Activated naive CD4-positive, alpha-beta T cell treated with anti-CD3 and anti-CD28 coated beads for 36 hours (primary cell): ENCODE measurements around the gene CAMTA1. TPM values are rescaled to one million over a fixed set of nuclear protein-coding genes. Genes with fewer than 3 reads are reported as not detected.

ENCODE experiments used
- CTCF ChIA-PET: fragments of 350-600 bp; sonication (Branson Sonifier 250); formaldehyde crosslinking; loops from one replicate; lab custom pipeline; 2021; ENCODE audit warnings: antibody characterized with exemption; lab: Charles Lee
- DNase-seq: peaks from one replicate; pipeline ENCODE4 v3.0.0-alpha.2; 2020
- H3K27ac Mint-ChIP-seq: one replicate; pipeline ENCODE4 v1.8.0; 2021; ENCODE audit warnings: mild to moderate bottlenecking, mixed read lengths
- H3K27me3 Mint-ChIP-seq: one replicate; pipeline ENCODE4 v1.8.0; 2021; ENCODE audit warnings: low read depth, mixed read lengths
- H3K36me3 Mint-ChIP-seq: one replicate; pipeline ENCODE4 v1.8.0; 2021; ENCODE audit warnings: low read depth, mixed read lengths
- H3K4me1 Mint-ChIP-seq: one replicate; pipeline ENCODE4 v1.8.0; 2021; ENCODE audit warnings: low read depth, mixed read lengths
- H3K4me3 Mint-ChIP-seq: one replicate; pipeline ENCODE4 v1.8.0; 2021; ENCODE audit warnings: mild to moderate bottlenecking, moderate library complexity, mixed read lengths
- H3K9me3 Mint-ChIP-seq: one replicate; pipeline ENCODE4 v1.8.0; 2021; ENCODE audit warnings: mixed read lengths
- intact Hi-C: fragments of 100-400 bp; cut with micrococcal nuclease; formaldehyde crosslinking; loops from one replicate; pipeline ENCODE4 v1.15.1; 2023
- total RNA-seq, 2 experiments: library from RNA; stranded (reverse); gene quantifications; one replicate each; pipeline ENCODE4 v1.2.3, GENCODE V29; 2021

The CAMTA1 gene
- total RNA-seq, 2 experiments from 2014 or later = 61.5 to 70.9 TPM

DNA sequence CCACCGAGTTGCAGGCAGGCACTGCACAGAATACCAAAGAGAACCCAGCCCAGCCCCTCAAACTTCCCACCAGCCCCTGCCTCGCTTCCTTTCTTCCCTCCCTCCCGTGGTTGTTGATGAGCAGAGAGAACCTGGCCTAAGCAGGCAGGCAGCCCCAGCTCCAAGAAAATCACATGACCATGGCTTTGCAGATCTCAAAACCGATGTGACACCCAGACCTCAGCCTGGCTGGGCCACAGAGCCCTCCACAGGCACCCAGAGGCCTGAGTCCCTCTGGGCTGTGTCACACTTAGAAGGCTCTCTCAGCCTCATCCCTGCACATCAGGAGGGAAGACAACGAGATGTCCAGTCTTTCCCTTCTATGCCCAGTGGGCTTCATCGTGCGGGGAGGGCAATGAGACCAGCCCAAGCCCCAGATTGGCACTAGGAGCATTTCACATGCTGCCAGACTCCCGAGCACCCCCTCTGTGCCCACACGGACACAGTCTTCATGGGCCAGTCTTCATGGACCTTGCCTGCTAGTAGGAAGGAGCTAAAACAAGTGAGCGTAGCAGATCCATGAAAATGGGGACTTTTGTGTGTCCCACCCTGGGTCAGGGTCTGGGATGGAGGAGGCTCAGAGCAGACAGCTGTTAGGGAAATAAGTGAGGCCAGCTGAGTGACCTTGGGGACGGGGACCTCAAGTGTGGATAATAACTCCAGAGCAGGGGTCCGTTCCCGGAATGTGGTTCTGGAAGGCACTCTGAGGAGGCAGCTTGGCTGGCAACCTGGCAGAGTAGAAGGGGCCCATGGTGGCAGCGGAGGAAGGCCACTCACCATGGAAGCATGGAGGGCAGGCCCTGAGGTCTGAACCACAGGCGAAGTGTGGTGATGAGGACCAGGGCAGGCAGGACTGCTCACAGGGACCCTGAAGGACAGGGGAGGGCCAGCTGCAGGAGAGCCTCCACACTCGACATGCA, 781.4 kb downstream of the CAMTA1 start:
- no peaks in the 10 kb centered on the region for H3K9me3 Mint-ChIP-seq
- intact Hi-C loops = no loop called here
- H3K27ac Mint-ChIP-seq = no peak overlapping the region
- H3K36me3 Mint-ChIP-seq = no peaks in the 10 kb centered on the region
- H3K27me3 Mint-ChIP-seq = no peaks in the 10 kb centered on the region
- H3K4me1 Mint-ChIP-seq = no peaks in the 10 kb centered on the region
- CTCF ChIA-PET = interaction anchor here (0.8 kb wide), 1 partner anchor 26 kb away, joined by 3 read pairs; no protein-coding TSS in a partner anchor
- DNase-seq = no peak
- no peak overlapping the region for H3K4me3 Mint-ChIP-seq

DNA sequence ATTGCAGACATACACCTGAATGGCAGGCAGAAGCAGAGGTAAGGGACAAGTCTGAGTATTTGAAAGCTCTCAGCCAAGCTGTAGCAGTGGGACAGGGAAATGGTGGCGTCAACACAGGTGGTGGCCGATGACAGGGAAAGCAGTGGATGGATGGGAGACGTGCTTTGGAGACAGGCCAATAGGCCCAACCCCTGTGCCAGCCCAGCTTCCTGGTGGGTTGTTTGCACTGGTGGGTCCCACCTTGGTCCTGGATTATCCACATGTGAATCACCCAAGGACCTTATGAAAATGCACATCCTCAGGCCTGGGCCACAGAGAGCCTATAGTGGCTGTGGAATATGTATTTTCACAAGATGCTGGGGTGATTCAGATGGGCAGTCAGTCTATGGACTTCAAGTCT, 782.1 kb downstream of the CAMTA1 start:
- CTCF ChIA-PET = interaction anchor here (0.8 kb wide), 1 partner anchor 27 kb away, joined by 3 read pairs; no protein-coding TSS in a partner anchor
- Mint-ChIP-seq H3K4me3 (no peak overlapping the region), H3K36me3 (no peaks in the 10 kb centered on the region), H3K27me3 (no peaks in the 10 kb centered on the region), H3K9me3 (no peaks in the 10 kb centered on the region), H3K4me1 (no peaks in the 10 kb centered on the region), H3K27ac (no peak overlapping the region)
- intact Hi-C loops = no loop called here
- DNase-seq = no peak

DNA sequence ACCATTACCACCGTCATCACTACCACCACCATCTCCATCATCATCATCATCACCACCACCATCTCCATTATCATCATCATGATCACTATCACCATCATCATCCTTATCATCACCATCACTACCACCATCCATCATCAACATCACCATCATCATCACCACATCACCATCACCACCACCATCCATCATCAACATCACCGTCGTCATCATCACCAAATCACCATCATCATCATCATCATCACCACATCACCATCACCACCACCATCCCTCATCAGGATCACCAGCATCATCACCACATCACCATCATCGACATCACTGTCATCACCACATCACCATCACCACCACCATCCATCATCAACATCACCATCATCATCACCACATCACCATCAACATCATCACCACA, 782.8 kb downstream of the CAMTA1 start:
- no peaks in the 10 kb centered on the region for H3K4me1 Mint-ChIP-seq
- H3K9me3 Mint-ChIP-seq = no peaks in the 10 kb centered on the region
- no peaks in the 10 kb centered on the region for H3K27me3 Mint-ChIP-seq
- DNase-seq = no peak
- CTCF ChIA-PET = no interaction called here
- H3K36me3 Mint-ChIP-seq = no peaks in the 10 kb centered on the region
- H3K4me3 Mint-ChIP-seq = no peak overlapping the region
- no peak overlapping the region for H3K27ac Mint-ChIP-seq
- intact Hi-C loops = no loop called here

DNA sequence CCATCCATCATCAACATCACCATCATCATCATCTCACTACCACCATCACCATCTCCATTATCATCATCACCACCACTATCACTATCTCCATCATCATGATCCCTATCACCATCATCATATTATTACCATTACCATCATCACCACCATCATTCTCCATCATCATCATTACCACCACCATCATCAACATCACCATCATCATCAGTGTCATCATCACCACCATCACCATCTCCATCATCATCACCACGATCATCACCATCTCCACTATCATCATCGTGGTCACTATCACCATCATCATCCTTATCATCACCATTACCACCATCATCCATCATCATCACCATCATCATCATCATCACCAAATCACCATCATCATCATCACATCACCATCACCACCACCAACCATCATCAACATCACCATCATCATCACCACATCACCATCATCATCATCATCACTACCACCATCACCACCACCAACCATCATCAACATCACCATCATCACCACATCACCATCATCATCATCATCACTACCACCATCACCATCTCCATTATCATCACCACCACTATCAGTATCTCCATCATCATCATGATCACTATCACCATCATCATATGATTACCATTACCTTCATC, 783.8 kb downstream of the CAMTA1 start:
- no peak overlapping the region for H3K4me3 Mint-ChIP-seq
- no peak for DNase-seq
- H3K36me3 Mint-ChIP-seq = no peaks in the 10 kb centered on the region
- H3K27me3 Mint-ChIP-seq = no peaks in the 10 kb centered on the region
- CTCF ChIA-PET = no interaction called here
- intact Hi-C loops = no loop called here
- no peaks in the 10 kb centered on the region for H3K4me1 Mint-ChIP-seq
- H3K27ac Mint-ChIP-seq = no peak overlapping the region
- H3K9me3 Mint-ChIP-seq = no peaks in the 10 kb centered on the region

DNA sequence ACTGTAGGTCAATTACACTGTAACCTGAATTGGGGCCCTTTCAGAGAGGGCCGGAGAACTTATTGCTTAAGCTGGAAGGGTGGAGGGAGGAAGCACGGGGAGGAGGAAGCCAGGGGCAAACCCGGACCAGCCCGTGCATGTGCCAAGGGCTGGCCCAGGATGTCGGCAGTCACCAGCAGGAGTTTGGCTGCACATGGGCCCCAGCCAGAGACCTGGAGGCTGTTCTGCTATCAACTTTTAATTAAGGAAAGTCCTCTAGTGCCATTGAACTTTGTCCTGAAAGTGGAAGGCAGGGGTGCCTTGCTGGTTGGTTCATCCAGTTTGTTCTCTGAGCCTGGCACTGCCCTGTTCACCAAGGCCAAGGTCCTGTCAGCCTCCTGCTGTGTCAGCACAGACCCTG, 785.1 kb downstream of the CAMTA1 start:
- H3K9me3 Mint-ChIP-seq = no peaks in the 10 kb centered on the region
- no peak overlapping the region for H3K4me3 Mint-ChIP-seq
- no peaks in the 10 kb centered on the region for H3K4me1 Mint-ChIP-seq
- no peak for DNase-seq
- no peak overlapping the region for H3K27ac Mint-ChIP-seq
- intact Hi-C loops = no loop called here
- no peaks in the 10 kb centered on the region for H3K36me3 Mint-ChIP-seq
- H3K27me3 Mint-ChIP-seq = no peaks in the 10 kb centered on the region
- CTCF ChIA-PET = no interaction called here

DNA sequence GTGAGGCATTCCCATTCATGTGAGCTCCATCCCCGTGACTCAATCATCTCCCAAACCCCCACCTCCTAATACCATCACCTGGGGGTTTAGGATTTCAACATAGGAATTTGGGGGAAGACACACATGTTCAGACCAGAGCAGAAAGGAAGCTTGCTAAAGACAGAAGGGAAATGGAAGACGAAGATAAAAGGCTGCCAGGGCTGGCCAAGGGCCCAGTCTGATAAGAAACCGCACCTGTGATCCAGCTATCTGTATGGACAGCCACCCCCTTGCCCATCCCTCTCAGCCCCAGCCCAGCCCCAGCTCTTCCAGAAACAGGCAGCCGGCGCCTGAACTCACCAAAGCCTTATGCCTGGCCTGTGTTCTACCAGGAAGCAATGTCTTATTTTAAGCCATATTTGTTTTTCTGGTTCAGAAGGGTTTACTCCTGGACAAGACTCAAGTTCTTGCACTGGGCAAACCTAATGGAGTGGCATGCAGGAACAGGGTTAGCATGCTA, 787.4 kb downstream of the CAMTA1 start:
- Mint-ChIP-seq H3K27me3 (no peaks in the 10 kb centered on the region), H3K4me3 (no peak overlapping the region), H3K9me3 (no peaks in the 10 kb centered on the region), H3K27ac (no peak overlapping the region), H3K36me3 (no peaks in the 10 kb centered on the region), H3K4me1 (no peaks in the 10 kb centered on the region)
- intact Hi-C loops = no loop called here
- CTCF ChIA-PET = no interaction called here
- no peak for DNase-seq

DNA sequence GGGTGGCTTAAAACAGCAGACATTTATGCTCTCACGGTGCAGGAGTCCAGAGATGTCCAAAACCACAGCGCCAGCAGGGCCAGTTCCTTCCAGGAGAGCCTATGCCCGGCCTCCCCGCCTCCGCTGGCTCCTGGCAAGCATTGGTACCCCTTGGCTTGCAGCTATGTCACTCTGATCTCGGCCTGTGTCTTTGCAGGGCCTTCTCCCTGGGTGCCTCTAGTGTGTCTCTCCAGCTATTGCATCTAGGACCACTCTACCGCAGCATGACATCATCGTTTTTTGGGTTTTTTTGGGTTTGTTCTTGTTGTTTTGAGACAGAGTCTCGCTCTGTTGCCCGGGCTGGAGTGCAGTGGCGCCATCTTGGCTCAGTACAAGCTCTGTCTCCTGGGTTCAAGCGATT, 788.2 kb downstream of the CAMTA1 start:
- no peaks in the 10 kb centered on the region for H3K27me3 Mint-ChIP-seq
- no peak for DNase-seq
- H3K4me1 Mint-ChIP-seq = no peaks in the 10 kb centered on the region
- intact Hi-C loops = no loop called here
- no peak overlapping the region for H3K4me3 Mint-ChIP-seq
- CTCF ChIA-PET = no interaction called here
- H3K9me3 Mint-ChIP-seq = no peaks in the 10 kb centered on the region
- H3K27ac Mint-ChIP-seq = no peak overlapping the region
- H3K36me3 Mint-ChIP-seq = no peaks in the 10 kb centered on the region

DNA sequence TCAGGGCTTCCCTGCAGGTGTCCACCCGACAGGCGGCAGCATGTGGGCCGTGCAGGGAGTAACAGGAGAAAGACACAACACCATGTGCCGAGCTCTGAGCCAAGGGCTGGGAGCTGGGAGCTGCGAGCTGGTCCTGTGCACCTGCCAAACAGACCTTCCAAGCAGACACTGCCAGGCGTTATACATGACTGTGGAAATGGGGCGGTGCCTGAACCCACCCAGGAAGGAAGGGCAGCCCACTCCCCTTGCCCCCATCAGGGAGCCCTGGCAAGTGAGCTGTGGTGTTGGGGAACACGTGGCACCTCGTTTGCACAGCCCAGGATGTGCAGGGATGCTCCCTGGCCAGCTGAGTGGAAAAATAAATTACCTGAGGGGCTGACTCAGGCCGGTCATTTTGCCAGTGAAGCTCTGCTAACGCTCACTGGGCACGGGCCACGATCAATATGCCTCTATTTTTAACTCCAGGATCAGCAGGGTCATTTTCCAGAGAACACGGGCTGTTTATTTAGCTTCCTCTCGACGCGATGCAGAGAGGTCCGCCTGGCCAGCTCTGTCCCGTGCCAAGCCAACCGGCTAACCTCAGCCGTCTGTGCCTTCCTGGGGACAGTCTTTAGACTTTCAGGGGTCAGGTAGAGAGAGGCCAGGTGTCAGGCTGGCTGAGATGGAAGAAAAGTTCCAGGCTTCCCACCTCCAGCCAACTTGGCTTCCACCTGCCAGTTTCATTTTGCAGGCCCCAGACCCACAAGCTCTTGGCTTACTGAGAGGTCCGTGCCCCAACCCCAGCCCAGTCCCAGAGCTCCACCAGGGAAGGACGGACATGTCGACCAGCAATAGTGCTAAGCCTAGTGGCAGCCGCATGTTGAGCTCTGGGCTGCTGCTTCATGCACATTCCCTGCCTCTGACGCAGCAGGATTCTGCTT, 789.1 kb downstream of the CAMTA1 start:
- CTCF ChIA-PET = no interaction called here

DNA sequence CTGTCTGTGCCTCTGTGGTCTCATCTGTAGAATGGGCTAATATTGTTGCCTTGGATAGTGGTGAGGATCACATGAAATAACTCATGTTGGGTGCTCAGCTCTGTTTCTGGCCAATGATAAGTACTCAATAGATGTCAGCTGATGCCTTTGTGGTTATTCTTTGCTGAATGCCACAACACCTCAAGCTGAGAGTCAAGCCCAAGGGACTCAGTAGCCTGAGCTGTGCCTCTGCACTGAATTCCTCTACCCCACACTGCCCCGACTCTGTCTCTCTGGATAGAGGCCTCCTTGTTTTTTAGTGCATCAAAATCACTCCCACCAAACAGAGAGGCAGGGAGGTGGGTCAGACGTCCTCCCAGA, 789.8 kb downstream of the CAMTA1 start:
- CTCF ChIA-PET = no interaction called here
- Mint-ChIP-seq H3K4me1 (no peaks in the 10 kb centered on the region), H3K9me3 (no peaks in the 10 kb centered on the region), H3K27me3 (no peaks in the 10 kb centered on the region), H3K36me3 (no peaks in the 10 kb centered on the region), H3K4me3 (no peak overlapping the region), H3K27ac (no peak overlapping the region)
- no peak for DNase-seq
- intact Hi-C loops = no loop called here

More for the DNA sequence above, 789.1 kb downstream of the CAMTA1 start:
- DNase-seq = no peak
- no peaks in the 10 kb centered on the region for H3K36me3 Mint-ChIP-seq
- no peaks in the 10 kb centered on the region for H3K4me1 Mint-ChIP-seq
- no peaks in the 10 kb centered on the region for H3K27me3 Mint-ChIP-seq
- no peak overlapping the region for H3K4me3 Mint-ChIP-seq
- no peaks in the 10 kb centered on the region for H3K9me3 Mint-ChIP-seq
- H3K27ac Mint-ChIP-seq = no peak overlapping the region
- intact Hi-C loops = no loop called here

DNA sequence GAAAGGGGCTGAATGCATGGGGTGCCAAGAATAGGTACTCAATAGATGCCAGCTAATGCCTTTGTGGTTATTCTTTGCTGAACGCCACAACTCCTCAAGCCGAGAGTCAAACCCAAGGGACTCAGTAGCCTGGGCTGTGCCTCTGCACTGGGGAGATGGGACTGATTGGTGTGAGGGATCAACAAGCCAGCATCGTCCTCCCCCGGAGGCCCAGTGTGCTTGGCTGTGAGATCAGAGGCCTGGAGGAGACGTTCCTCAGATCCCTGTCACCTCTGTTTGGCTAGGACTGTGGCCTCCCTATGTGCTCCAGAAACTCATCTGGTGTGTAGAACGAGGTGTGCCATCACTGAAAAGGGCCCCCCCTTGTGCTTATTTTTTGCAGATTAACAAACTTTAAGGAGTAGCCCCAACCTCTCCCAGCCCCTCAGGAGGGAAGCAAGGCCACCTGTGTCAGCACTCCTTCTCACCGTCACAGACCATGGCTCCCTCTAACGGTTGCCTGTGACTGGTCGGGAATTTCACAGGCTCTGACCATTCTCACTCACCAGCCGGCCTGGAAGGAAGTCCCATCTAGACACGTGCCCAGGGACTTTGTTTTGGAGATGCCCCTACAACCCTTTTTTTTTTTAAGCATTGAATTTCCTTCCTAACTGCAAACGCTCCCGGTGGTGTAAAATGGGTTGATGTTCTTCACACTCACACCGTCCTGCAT, 791.8 kb downstream of the CAMTA1 start:
- Mint-ChIP-seq H3K27ac (no peak overlapping the region), H3K36me3 (no peaks in the 10 kb centered on the region), H3K4me3 (no peak overlapping the region), H3K27me3 (no peaks in the 10 kb centered on the region), H3K9me3 (no peaks in the 10 kb centered on the region), H3K4me1 (no peaks in the 10 kb centered on the region)
- no peak for DNase-seq
- intact Hi-C loops = no loop called here
- CTCF ChIA-PET = no interaction called here

DNA sequence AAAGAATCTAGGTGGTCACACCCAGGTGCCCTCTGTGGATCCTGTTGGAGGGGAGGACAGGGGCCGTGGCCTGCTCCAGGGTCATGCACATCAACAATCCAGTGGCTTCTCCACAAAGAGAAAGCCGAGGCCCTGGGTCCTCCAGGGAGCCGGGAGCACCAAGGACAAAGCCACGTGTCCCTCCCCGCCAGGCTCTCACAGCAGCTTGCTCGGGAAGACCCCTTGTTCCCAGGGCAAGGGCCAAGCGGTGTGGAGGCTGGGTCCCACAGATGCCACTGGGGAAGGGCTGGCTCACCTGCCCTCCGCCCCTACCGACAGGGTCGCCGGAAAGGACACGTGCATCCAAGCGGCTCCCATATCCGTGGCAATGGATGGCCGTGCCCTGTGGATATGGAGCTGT, 793.0 kb downstream of the CAMTA1 start:
- H3K9me3 Mint-ChIP-seq = no peaks in the 10 kb centered on the region
- DNase-seq = no peak
- H3K4me3 Mint-ChIP-seq = no peak overlapping the region
- no peak overlapping the region for H3K27ac Mint-ChIP-seq
- no peaks in the 10 kb centered on the region for H3K36me3 Mint-ChIP-seq
- no peaks in the 10 kb centered on the region for H3K27me3 Mint-ChIP-seq
- H3K4me1 Mint-ChIP-seq = no peaks in the 10 kb centered on the region
- intact Hi-C loops = no loop called here
- CTCF ChIA-PET = no interaction called here

DNA sequence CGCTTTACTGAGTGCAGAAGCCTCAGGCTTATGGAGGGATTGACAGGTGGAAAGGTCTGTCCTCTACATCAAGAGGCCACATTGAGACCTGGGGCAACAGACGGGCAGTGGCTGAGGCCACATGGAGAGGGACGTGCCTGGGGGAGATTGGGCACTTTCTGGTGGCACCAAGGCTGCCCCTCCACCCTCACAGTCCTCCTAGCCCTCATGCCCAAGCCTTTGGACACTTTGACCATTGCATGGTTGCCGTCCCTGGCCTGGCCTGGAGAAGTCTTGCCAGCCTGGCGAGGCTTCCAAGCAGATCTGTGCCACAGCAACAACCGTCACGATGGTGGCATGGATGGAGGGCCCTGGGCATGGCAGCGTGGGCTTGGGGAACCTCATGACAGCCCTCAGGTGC, 793.8 kb downstream of the CAMTA1 start:
- CTCF ChIA-PET = no interaction called here
- Mint-ChIP-seq H3K36me3 (no peaks in the 10 kb centered on the region), H3K27ac (no peak overlapping the region), H3K27me3 (no peaks in the 10 kb centered on the region), H3K4me3 (no peak overlapping the region), H3K9me3 (no peaks in the 10 kb centered on the region), H3K4me1 (no peaks in the 10 kb centered on the region)
- no peak for DNase-seq
- intact Hi-C loops = no loop called here
